ENCODE results near the gene NTSR1.

NTSR1 gene

DNA sequence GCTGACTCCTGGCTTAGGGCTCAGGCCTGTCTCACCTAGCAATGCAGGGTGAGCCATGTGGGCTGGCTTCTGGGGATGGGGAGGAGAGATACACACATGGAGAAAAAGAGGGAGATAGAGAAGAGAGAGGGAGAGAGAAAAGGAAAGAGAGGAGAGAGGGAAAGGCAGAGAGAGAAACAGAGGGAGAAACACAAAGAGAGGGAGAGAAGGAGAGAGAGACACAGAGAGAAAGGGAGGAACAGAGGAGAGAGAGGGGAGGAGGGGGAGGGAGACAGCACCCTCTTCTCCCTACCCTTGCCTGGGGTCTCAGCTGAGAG, 24.8 kb downstream of the NTSR1 start:
- H4K20me1 ChIP-seq (ENCODE audit: insufficient read depth, low read length): peaks cover 3% of the 10 kb centered on the region; the same call in 1 of the 2 replicates
- no peak for TF ChIP-seq CTCF (IDR thresholded peaks at IDR 0.05; ENCODE audit: low read depth, low read length)
- no peak for TF ChIP-seq EZH2phosphoT487 (IDR thresholded peaks at IDR 0.05; ENCODE audit: low read depth)
- peaks cover 66% of the 10 kb centered on the region for H3K27me3 ChIP-seq (ENCODE audit: low read depth, low read length)
- H3K9ac ChIP-seq (ENCODE audit: low read length): no peak overlapping the region
- no peaks in the 10 kb centered on the region for H3K4me1 ChIP-seq (ENCODE audit: low read length)
- no peaks in the 10 kb centered on the region for H3K9me3 ChIP-seq (ENCODE audit: insufficient read depth, low read length)
- no peak overlapping the region for H2AFZ ChIP-seq (ENCODE audit: low read depth, low read length)
- no peak overlapping the region for H3K4me2 ChIP-seq (ENCODE audit: low read length)
- H3K36me3 ChIP-seq (replicated peaks; ENCODE audit: low read depth, low read length): no peaks in the 10 kb centered on the region
- no peak overlapping the region for H3K4me3 ChIP-seq (ENCODE audit: low read length)
- H3K27ac ChIP-seq (ENCODE audit: low read length): no peak overlapping the region
- H3K79me2 ChIP-seq (ENCODE audit: low read length): no peaks in the 10 kb centered on the region

GRCh38 chr20:62733891-62734290, 25.3 kb downstream of the NTSR1 start:
- peaks cover 69% of the 10 kb centered on the region for H3K27me3 ChIP-seq (ENCODE audit: low read depth, low read length)
- H4K20me1 ChIP-seq (ENCODE audit: insufficient read depth, low read length): peaks cover 4% of the 10 kb centered on the region; the same call in 1 of the 2 replicates
- H3K79me2 ChIP-seq (ENCODE audit: low read length): no peaks in the 10 kb centered on the region
- no peaks in the 10 kb centered on the region for H3K36me3 ChIP-seq (replicated peaks; ENCODE audit: low read depth, low read length)
- H3K27ac ChIP-seq (ENCODE audit: low read length): no peak overlapping the region
- H3K4me3 ChIP-seq (ENCODE audit: low read length): no peak overlapping the region
- no peaks in the 10 kb centered on the region for H3K4me1 ChIP-seq (ENCODE audit: low read length)
- no peak for TF ChIP-seq CTCF (IDR thresholded peaks at IDR 0.05; ENCODE audit: low read depth, low read length)
- no peak for TF ChIP-seq EZH2phosphoT487 (IDR thresholded peaks at IDR 0.05; ENCODE audit: low read depth)
- no peak overlapping the region for H2AFZ ChIP-seq (ENCODE audit: low read depth, low read length)
- H3K4me2 ChIP-seq (ENCODE audit: low read length): no peak overlapping the region
- H3K9ac ChIP-seq (ENCODE audit: low read length): no peak overlapping the region
- H3K9me3 ChIP-seq (ENCODE audit: insufficient read depth, low read length): no peaks in the 10 kb centered on the region

- Histone ChIP-seq H3K9me3 (ENCODE audit: insufficient read depth, low read length) (no peaks in the 10 kb centered on the region), H3K4me3 (ENCODE audit: low read length) (no peak overlapping the region), H4K20me1 (ENCODE audit: insufficient read depth, low read length) (peaks cover 4% of the 10 kb centered on the region; the same call in 1 of the 2 replicates), H3K4me1 (ENCODE audit: low read length) (no peaks in the 10 kb centered on the region), H3K36me3 (replicated peaks; ENCODE audit: low read depth, low read length) (no peaks in the 10 kb centered on the region), H3K27me3 (ENCODE audit: low read depth, low read length) (peaks cover 69% of the 10 kb centered on the region), H3K79me2 (ENCODE audit: low read length) (no peaks in the 10 kb centered on the region), H3K27ac (ENCODE audit: low read length) (no peak overlapping the region), H3K4me2 (ENCODE audit: low read length) (no peak overlapping the region), H2AFZ (ENCODE audit: low read depth, low read length) (no peak overlapping the region), H3K9ac (ENCODE audit: low read length) (no peak overlapping the region)
- TF ChIP-seq CTCF (IDR thresholded peaks at IDR 0.05; ENCODE audit: low read depth, low read length) (no peak), EZH2phosphoT487 (IDR thresholded peaks at IDR 0.05; ENCODE audit: low read depth) (no peak)
These were observed 25.7 kb downstream of the NTSR1 start for GRCh38 chr20:62734326-62734725.

DNA sequence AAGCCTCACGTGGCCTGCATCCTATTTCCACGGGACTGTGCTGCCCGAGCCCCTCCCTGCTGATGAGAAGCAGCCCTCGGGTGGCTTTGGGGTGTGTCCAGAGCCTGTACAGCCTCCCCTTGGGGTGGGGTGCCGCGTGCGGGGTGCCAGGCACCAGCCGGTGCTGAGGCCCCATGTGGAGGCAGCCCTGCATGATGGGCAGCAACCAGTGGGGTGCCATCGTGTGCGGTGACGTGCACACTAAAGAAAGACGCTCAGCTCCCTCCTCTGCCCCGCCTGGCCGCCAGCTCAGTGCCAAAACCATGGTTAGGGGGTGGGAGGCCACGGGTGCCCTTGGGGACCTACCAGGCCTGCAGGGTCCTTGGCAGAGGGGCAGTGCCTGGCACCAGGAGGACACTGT, 26.2 kb downstream of the NTSR1 start:
- no peaks in the 10 kb centered on the region for H3K9me3 ChIP-seq (ENCODE audit: insufficient read depth, low read length)
- no peaks in the 10 kb centered on the region for H3K36me3 ChIP-seq (replicated peaks; ENCODE audit: low read depth, low read length)
- peaks cover 4% of the 10 kb centered on the region for H3K4me1 ChIP-seq (ENCODE audit: low read length)
- H3K27me3 ChIP-seq (ENCODE audit: low read depth, low read length): peaks cover 73% of the 10 kb centered on the region
- no peaks in the 10 kb centered on the region for H3K79me2 ChIP-seq (ENCODE audit: low read length)
- peaks cover 7% of the 10 kb centered on the region; the same call in 1 of the 2 replicates for H4K20me1 ChIP-seq (ENCODE audit: insufficient read depth, low read length)
- H2AFZ ChIP-seq (ENCODE audit: low read depth, low read length): no peak overlapping the region
- H3K27ac ChIP-seq (ENCODE audit: low read length): no peak overlapping the region
- H3K4me2 ChIP-seq (ENCODE audit: low read length): no peak overlapping the region
- H3K4me3 ChIP-seq (ENCODE audit: low read length): no peak overlapping the region
- H3K9ac ChIP-seq (ENCODE audit: low read length): no peak overlapping the region
- TF ChIP-seq CTCF (IDR thresholded peaks at IDR 0.05; ENCODE audit: low read depth, low read length): no peak
- TF ChIP-seq EZH2phosphoT487 (IDR thresholded peaks at IDR 0.05; ENCODE audit: low read depth): no peak

All from OCI-LY3 (cell line).